Retinal pigment epithelial cell (primary cell): ENCODE measurements around the gene CSPG4.
"Not testable (repeated sequence)": the region's sequence is repeated elsewhere in the genome, so short reads cannot be mapped to it uniquely, and the experiment has no call there.

ENCODE experiments used
- DNase-seq: peaks from one replicate; pipeline ENCODE4 v3.0.0-alpha.2; 2010; ENCODE audit warnings: low read depth
- H3K4me3 ChIP-seq: 2 replicates; pipeline ENCODE4 v1.5.1; 2011; ENCODE audit warnings: mild to moderate bottlenecking, low read length, control low read depth, moderate library complexity
- TF ChIP-seq, protein P1 (sequence below): conservative IDR thresholded peaks from 2 replicates; pipeline ENCODE4 v1.5.1; 2011; ENCODE audit warnings: low read depth, low read length, control low read depth, inconsistent platforms

Gene CSPG4

GRCh38 chr15:75695634-75696310 lies 16.9 kb downstream of the CSPG4 start:
- H3K4me3 ChIP-seq = no peak overlapping the region
- TF ChIP-seq, protein P1, sequence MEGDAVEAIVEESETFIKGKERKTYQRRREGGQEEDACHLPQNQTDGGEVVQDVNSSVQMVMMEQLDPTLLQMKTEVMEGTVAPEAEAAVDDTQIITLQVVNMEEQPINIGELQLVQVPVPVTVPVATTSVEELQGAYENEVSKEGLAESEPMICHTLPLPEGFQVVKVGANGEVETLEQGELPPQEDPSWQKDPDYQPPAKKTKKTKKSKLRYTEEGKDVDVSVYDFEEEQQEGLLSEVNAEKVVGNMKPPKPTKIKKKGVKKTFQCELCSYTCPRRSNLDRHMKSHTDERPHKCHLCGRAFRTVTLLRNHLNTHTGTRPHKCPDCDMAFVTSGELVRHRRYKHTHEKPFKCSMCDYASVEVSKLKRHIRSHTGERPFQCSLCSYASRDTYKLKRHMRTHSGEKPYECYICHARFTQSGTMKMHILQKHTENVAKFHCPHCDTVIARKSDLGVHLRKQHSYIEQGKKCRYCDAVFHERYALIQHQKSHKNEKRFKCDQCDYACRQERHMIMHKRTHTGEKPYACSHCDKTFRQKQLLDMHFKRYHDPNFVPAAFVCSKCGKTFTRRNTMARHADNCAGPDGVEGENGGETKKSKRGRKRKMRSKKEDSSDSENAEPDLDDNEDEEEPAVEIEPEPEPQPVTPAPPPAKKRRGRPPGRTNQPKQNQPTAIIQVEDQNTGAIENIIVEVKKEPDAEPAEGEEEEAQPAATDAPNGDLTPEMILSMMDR = no peak
- no peak for DNase-seq

GRCh38 chr15:75695220-75695619 lies 17.4 kb downstream of the CSPG4 start:
- no peak for DNase-seq
- TF ChIP-seq, protein P1 = no peak
- H3K4me3 ChIP-seq = no peak overlapping the region

- TF ChIP-seq, protein P1 = peak; percentile 59
- DNase-seq = peak; percentile 97
- H3K4me3 ChIP-seq = peak overlapping the region; percentile 13
These were observed 18.1 kb downstream of the CSPG4 start for GRCh38 chr15:75694241-75695182.

DNA sequence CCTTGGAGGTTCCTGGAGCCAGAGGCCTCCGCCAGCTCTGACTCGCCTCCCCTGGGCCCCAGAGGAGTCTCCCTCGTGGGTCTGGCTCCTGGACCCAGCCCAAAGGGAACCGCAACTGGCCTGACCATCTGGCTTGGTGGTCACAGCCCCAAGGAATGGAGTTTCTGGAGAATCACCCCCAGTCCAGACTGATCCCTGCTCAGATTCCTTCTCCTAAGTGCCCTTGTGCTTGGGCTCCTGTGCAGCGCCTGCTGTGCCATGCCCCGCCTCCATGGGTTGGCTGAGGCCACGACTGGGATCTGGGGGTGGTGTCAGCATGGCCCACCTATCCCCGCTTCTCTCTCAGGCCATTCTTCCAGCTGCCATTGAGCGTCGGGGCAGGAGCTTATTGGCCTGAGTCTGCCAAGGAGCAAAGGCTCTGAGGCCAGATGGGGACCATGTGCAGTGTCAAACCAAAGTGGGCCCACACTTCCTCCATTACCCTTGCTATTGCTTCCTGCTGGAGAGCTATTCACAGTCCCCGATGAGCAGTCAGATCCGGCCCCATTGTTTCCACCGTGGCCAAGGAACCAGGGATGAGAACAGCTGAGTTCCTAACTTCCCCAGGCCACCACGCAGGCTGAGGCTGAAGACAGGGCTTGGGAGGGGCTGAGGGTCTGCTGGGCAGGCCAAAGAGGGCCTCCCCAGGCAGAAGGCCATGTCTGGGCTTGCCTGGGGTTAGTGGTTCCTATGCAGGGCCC lies 19.0 kb downstream of the CSPG4 start:
- no peak for DNase-seq
- TF ChIP-seq, protein P1 = no peak
- H3K4me3 ChIP-seq = no peak overlapping the region

- not testable (repeated sequence) for DNase-seq, H3K4me3 ChIP-seq
These were observed 19.6 kb downstream of the CSPG4 start for GRCh38 chr15:75693028-75693427.

DNA sequence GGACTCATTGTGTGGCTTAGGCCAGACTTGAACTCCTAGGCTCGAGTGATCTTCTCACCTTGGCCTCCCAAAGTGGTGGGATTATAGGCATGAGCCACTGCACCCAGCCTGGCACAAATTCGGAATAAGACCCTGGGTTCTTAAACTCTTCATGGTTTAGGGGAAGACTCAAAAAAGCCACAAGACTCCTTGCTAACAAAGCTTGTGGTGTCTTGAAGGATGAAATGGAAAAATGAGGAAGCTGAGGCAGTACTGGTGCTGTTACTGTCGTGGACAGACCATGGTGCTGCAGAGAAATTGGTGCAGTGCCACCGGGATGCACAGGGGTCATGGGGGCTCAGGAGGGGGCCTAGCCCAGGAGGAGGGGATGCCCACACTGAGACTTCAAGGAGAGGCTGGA lies 20.3 kb downstream of the CSPG4 start:
- DNase-seq, H3K4me3 ChIP-seq: not testable (repeated sequence)

GRCh38 chr15:75689429-75689828 lies 23.2 kb downstream of the CSPG4 start:
- not testable (repeated sequence) for H3K4me3 ChIP-seq, DNase-seq

DNA sequence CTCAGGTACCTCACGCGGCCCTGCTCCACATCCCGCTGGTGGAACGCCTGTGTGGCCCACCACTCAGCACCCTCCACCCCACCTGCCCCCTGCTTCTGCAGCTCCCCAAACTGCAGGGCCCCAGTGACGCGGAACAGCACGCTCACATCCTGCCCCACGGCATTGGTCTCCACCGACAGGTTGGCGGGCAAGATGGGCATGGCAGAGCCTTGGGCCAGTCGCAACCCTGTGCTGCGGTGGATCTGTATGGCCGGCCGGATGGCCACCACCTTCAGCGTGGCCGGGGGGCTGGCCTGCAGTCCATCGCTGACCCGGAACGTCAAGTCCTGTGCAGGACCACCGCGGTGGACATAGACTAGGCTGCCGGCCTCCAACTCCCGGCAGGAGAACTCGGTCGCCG lies 23.8 kb downstream of the CSPG4 start:
- DNase-seq = no peak
- TF ChIP-seq, protein P1 = no peak
- H3K4me3 ChIP-seq = no peak overlapping the region
